Measurements from ENCODE around the gene AK2.

AK2 gene

GRCh38 chr1:33056426-33056825 is 19.7 kb upstream of the AK2 start:
- no peak overlapping the region for H3K4me3 ChIP-seq (ENCODE audit: low read depth, low read length)
- no peaks in the 10 kb centered on the region for H3K4me1 ChIP-seq
- H3K27me3 ChIP-seq, result no peaks in the 10 kb centered on the region
- no peaks in the 10 kb centered on the region for H3K36me3 ChIP-seq
- DNase-seq, result no peak
- no peaks in the 10 kb centered on the region for H3K9me3 ChIP-seq
- TF ChIP-seq, protein P1, sequence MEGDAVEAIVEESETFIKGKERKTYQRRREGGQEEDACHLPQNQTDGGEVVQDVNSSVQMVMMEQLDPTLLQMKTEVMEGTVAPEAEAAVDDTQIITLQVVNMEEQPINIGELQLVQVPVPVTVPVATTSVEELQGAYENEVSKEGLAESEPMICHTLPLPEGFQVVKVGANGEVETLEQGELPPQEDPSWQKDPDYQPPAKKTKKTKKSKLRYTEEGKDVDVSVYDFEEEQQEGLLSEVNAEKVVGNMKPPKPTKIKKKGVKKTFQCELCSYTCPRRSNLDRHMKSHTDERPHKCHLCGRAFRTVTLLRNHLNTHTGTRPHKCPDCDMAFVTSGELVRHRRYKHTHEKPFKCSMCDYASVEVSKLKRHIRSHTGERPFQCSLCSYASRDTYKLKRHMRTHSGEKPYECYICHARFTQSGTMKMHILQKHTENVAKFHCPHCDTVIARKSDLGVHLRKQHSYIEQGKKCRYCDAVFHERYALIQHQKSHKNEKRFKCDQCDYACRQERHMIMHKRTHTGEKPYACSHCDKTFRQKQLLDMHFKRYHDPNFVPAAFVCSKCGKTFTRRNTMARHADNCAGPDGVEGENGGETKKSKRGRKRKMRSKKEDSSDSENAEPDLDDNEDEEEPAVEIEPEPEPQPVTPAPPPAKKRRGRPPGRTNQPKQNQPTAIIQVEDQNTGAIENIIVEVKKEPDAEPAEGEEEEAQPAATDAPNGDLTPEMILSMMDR (IDR thresholded peaks at IDR 0.05; ENCODE audit: low read depth, low read length), result no peak

- peak; percentile 54 for DNase-seq
- no peaks in the 10 kb centered on the region for H3K4me1 ChIP-seq
- H3K27me3 ChIP-seq, result no peaks in the 10 kb centered on the region
- no peak overlapping the region for H3K4me3 ChIP-seq (ENCODE audit: low read depth, low read length)
- H3K9me3 ChIP-seq, result no peaks in the 10 kb centered on the region
- TF ChIP-seq, protein P1 (IDR thresholded peaks at IDR 0.05; ENCODE audit: low read depth, low read length), result peak; percentile 70
- no peaks in the 10 kb centered on the region for H3K36me3 ChIP-seq
These were observed 18.7 kb upstream of the AK2 start for GRCh38 chr1:33055210-33056008.

GRCh38 chr1:33050221-33051076 is 13.8 kb upstream of the AK2 start:
- Histone ChIP-seq H3K4me3 (ENCODE audit: low read depth, low read length) (no peak overlapping the region), H3K36me3 (no peaks in the 10 kb centered on the region), H3K27me3 (no peaks in the 10 kb centered on the region), H3K4me1 (no peaks in the 10 kb centered on the region), H3K9me3 (no peaks in the 10 kb centered on the region)
- TF ChIP-seq, protein P1 (IDR thresholded peaks at IDR 0.05; ENCODE audit: low read depth, low read length), result no peak
- no peak for DNase-seq

DNA sequence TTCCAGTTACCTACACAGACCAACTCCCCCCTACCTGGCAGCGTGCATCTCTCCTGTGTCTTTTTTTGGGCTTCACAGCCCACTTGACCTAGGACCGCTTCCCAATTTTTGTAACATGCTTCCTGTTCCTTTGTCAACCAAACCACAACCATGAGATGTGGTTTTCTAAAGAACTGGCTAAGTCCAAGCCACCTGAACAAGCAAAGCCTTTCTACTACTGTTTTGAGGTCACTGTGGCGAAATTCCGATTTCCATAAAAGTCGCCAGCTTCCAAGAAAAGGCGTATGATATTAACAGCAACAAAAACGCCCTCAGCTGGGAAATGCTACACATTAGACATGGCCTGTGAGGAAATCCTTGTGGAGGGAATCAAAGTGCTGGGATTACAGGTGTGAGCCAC is 12.7 kb upstream of the AK2 start:
- TF ChIP-seq, protein P1 (IDR thresholded peaks at IDR 0.05; ENCODE audit: low read depth, low read length), result no peak
- Histone ChIP-seq H3K4me1 (no peaks in the 10 kb centered on the region), H3K36me3 (no peaks in the 10 kb centered on the region), H3K9me3 (no peaks in the 10 kb centered on the region), H3K27me3 (no peaks in the 10 kb centered on the region), H3K4me3 (ENCODE audit: low read depth, low read length) (no peak overlapping the region)
- DNase-seq, result no peak

DNA sequence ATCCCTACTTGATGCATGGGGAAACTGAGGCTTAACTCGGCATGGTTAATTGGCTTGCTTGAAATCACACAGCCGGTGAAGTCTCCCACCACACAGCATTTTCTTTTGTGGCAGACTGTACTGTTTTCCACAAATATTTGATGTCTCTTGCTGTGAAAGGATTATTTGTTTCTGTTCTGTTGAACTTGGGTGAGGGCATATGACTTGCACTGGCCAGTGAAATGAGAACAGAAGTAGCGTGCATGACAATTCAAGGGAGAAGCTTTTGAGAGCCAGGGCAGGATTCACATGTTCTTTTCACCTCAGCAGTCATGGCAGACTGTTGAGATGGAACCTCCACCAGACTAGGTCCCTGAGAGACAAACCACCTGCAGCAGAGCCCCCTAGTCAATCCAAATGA is 11.7 kb upstream of the AK2 start:
- Histone ChIP-seq H3K9me3 (no peaks in the 10 kb centered on the region), H3K27me3 (no peaks in the 10 kb centered on the region), H3K36me3 (no peaks in the 10 kb centered on the region), H3K4me3 (ENCODE audit: low read depth, low read length) (no peak overlapping the region), H3K4me1 (no peaks in the 10 kb centered on the region)
- DNase-seq, result no peak
- TF ChIP-seq, protein P1 (IDR thresholded peaks at IDR 0.05; ENCODE audit: low read depth, low read length), result no peak

Data from BE2C (cell line).